PFSK-1 (cell line): ENCODE data around the gene LMNTD1.

Source experiments
- FOXP2 ChIP-seq: optimal IDR thresholded peaks from 2 replicates; pipeline ENCODE3; 2011; ENCODE audit warnings: borderline replicate concordance, control low read depth, inconsistent platforms; ENCODE audit not compliant: insufficient read depth; ENCODE audit errors: extremely low read length, extremely low read depth
- POLR2AphosphoS5 ChIP-seq: IDR thresholded peaks from 2 replicates; pipeline ENCODE4 v1.6.1; 2012; ENCODE audit warnings: low read depth, mild to moderate bottlenecking, control low read depth, low read length, moderate library complexity
- REST ChIP-seq, 2 experiments: IDR thresholded peaks; 2 replicates each; pipeline versions ENCODE4 v1.6.1 to v1.8.0; 2011 to 2012; ENCODE audit warnings: low read depth in 2 of 2, low read length in 2 of 2, control low read depth in 1 of 2, inconsistent platforms in 1 of 2, mild to moderate bottlenecking in 1 of 2, moderate library complexity in 1 of 2; ENCODE audit not compliant: insufficient read depth in 1 of 2
- SIN3A ChIP-seq: IDR thresholded peaks from 2 replicates; pipeline ENCODE4 v1.6.1; 2012; ENCODE audit warnings: mild to moderate bottlenecking, low read length, moderate library complexity, borderline replicate concordance; ENCODE audit not compliant: insufficient read depth
- TAF1 ChIP-seq: IDR thresholded peaks from 2 replicates; pipeline ENCODE4 v1.6.1; 2012; ENCODE audit warnings: low read length, control low read depth, borderline replicate concordance; ENCODE audit not compliant: insufficient read depth

- TF ChIP-seq REST (IDR thresholded peaks at IDR 0.05; ENCODE audit: insufficient read depth in 1 of 2, low read depth in 2 of 2, low read length in 2 of 2) (no peak), SIN3A (no peak), POLR2AphosphoS5 (no peak), TAF1 (no peak), FOXP2 (no peak)
Observed at GRCh38 chr12:25598956-25599355, 45.9 kb upstream of the LMNTD1 start.
